IMR-90 (cell line): Measurements from ENCODE around the gene DCAF8L2. TPM values are rescaled to one million over a fixed set of nuclear protein-coding genes. Genes with fewer than 3 reads are reported as not detected.

Source experiments
- ATAC-seq: fragments of 200-7000 bp; cut with Tn5 transposase; 2 replicates; pipeline ENCODE4 v1.9.1; 2020; ENCODE audit warnings: low read depth, mild to moderate bottlenecking, moderate library complexity
- BruUV-seq: library from RNA; stranded (reverse); fragments of 400-500 nt; replicated peaks from 2 replicates; lab custom pipeline; 2021; lab: Mats Ljungman, UMichigan
- CTCF ChIA-PET: fragments of 300-600 bp; formaldehyde crosslinking; extraction: SDS; loops from one replicate; lab custom pipeline; 2021; ENCODE audit warnings: antibody characterized with exemption; lab: Yijun Ruan, JAX
- POLR2A ChIA-PET: fragments of 300-600 bp; sonication (Branson Sonifier 250); formaldehyde crosslinking; loops from one replicate; lab custom pipeline; 2022; ENCODE audit warnings: antibody characterized with exemption; ENCODE audit not compliant: unreplicated experiment; lab: Charles Lee
- DNase-seq: peaks from one replicate; pipeline ENCODE4 v3.0.0; 2013
- H2AFZ ChIP-seq: replicated peaks from 2 replicates; pipeline ENCODE3; 2013; ENCODE audit warnings: low read length, mild to moderate bottlenecking; ENCODE audit not compliant: poor library complexity
- H2AK5ac ChIP-seq: 2 replicates; pipeline ENCODE4 v1.6.1; 2013; ENCODE audit warnings: low read depth, low read length, inconsistent platforms
- H2AK9ac ChIP-seq: replicated peaks from 2 replicates; pipeline ENCODE3; 2013; ENCODE audit warnings: mild to moderate bottlenecking, low read depth, low read length, moderate library complexity; ENCODE audit not compliant: poor library complexity
- H2BK120ac ChIP-seq: 2 replicates; pipeline ENCODE4 v1.6.1; 2013; ENCODE audit warnings: low read depth, low read length, inconsistent platforms
- H2BK15ac ChIP-seq: 3 replicates; pipeline ENCODE4 v1.6.1; 2013; ENCODE audit warnings: low read depth, low read length, inconsistent platforms
- H2BK20ac ChIP-seq: 2 replicates; pipeline ENCODE4 v1.6.1; 2013; ENCODE audit warnings: low read depth, mild to moderate bottlenecking, inconsistent platforms, low read length, moderate library complexity
- H2BK5ac ChIP-seq: 2 replicates; pipeline ENCODE4 v1.6.1; 2013; ENCODE audit warnings: mild to moderate bottlenecking, low read depth, low read length, inconsistent platforms; ENCODE audit not compliant: poor library complexity, severe bottlenecking
- H3K14ac ChIP-seq: replicated peaks from 2 replicates; pipeline ENCODE4 v1.6.1; 2013; ENCODE audit warnings: low read depth, low read length, inconsistent platforms
- H3K18ac ChIP-seq: 2 replicates; pipeline ENCODE4 v1.6.1; 2013; ENCODE audit warnings: low read depth, low read length, control low read depth
- H3K23ac ChIP-seq: 2 replicates; pipeline ENCODE4 v1.6.1; 2013; ENCODE audit warnings: low read depth, low read length, inconsistent platforms
- H3K27ac ChIP-seq: 2 replicates; pipeline ENCODE4 v1.5.1; 2013; ENCODE audit warnings: mild to moderate bottlenecking, control low read depth, low read length; ENCODE audit not compliant: insufficient read depth
- H3K27me3 ChIP-seq: 2 replicates; pipeline ENCODE4 v1.6.1; 2013; ENCODE audit warnings: low read length; ENCODE audit not compliant: control insufficient read depth, insufficient read depth
- H3K36me3 ChIP-seq: 2 replicates; pipeline ENCODE4 v1.6.1; 2013; ENCODE audit warnings: low read length, mixed read lengths; ENCODE audit not compliant: control insufficient read depth, insufficient read depth
- H3K4ac ChIP-seq: 2 replicates; pipeline ENCODE4 v1.6.1; 2013; ENCODE audit warnings: low read depth, low read length, inconsistent platforms
- H3K4me1 ChIP-seq: 2 replicates; pipeline ENCODE4 v1.6.1; 2013; ENCODE audit warnings: low read length, mixed read lengths; ENCODE audit not compliant: control insufficient read depth, insufficient read depth
- H3K4me2 ChIP-seq: 2 replicates; pipeline ENCODE4 v1.6.1; 2013; ENCODE audit warnings: low read depth, mild to moderate bottlenecking, control low read depth, low read length, moderate library complexity
- H3K4me3 ChIP-seq: 2 replicates; pipeline ENCODE4 v1.5.1; 2013; ENCODE audit warnings: low read depth, mild to moderate bottlenecking, control low read depth, low read length, moderate library complexity; ENCODE audit not compliant: insufficient read depth
- H3K56ac ChIP-seq: 2 replicates; pipeline ENCODE4 v1.6.1; 2013; ENCODE audit warnings: low read length, inconsistent platforms; ENCODE audit not compliant: insufficient read depth; ENCODE audit errors: extremely low read depth
- H3K79me1 ChIP-seq, 2 experiments: 2 replicates each; pipeline ENCODE4 v1.6.1; 2013; ENCODE audit warnings: low read length in 2 of 2, inconsistent platforms in 1 of 2, low read depth in 1 of 2
- H3K9ac ChIP-seq: 2 replicates; pipeline ENCODE4 v1.6.1; 2013; ENCODE audit warnings: low read depth, low read length, control low read depth
- H3K9me1 ChIP-seq: 2 replicates; pipeline ENCODE4 v1.6.1; 2013; ENCODE audit warnings: low read length, inconsistent platforms; ENCODE audit not compliant: insufficient read depth
- H3K9me3 ChIP-seq: 2 replicates; pipeline ENCODE4 v1.6.1; 2013; ENCODE audit warnings: low read length; ENCODE audit not compliant: control insufficient read depth, insufficient read depth
- H4K20me1 ChIP-seq: 2 replicates; pipeline ENCODE4 v1.6.1; 2013; ENCODE audit warnings: low read length, inconsistent platforms; ENCODE audit not compliant: insufficient read depth
- H4K5ac ChIP-seq: 2 replicates; pipeline ENCODE4 v1.6.1; 2013; ENCODE audit warnings: mild to moderate bottlenecking, low read depth, low read length, control low read depth
- H4K8ac ChIP-seq, 2 experiments: 2 replicates each; pipeline ENCODE4 v1.6.1; 2013; ENCODE audit warnings: low read depth in 2 of 2, low read length in 2 of 2, control low read depth in 1 of 2, inconsistent platforms in 1 of 2
- H4K91ac ChIP-seq: 2 replicates; pipeline ENCODE4 v1.6.1; 2013; ENCODE audit warnings: low read depth, low read length, inconsistent platforms; ENCODE audit not compliant: insufficient read depth
- CTCF ChIP-seq: conservative IDR thresholded peaks from 2 replicates; pipeline ENCODE4 v1.5.1; 2012; ENCODE audit warnings: mild to moderate bottlenecking, low read depth, low read length, improper control_type of control experiment
- RCOR1 ChIP-seq: IDR thresholded peaks from 2 replicates; pipeline ENCODE4 v1.6.1; 2012; ENCODE audit warnings: mild to moderate bottlenecking, low read length, improper control_type of control experiment; ENCODE audit not compliant: insufficient replicate concordance
- WGBS, 2 experiments: methylation state at CpG; one replicate each; pipeline versions ENCODE4 v1.1.5 to v1.1.7; 2013; ENCODE audit warnings: missing lambda C conversion rate in 2 of 2; ENCODE audit not compliant: insufficient read length in 1 of 2; ENCODE audit errors: extremely low coverage in 2 of 2; 5-methylcytosine and 5-hydroxymethylcytosine counted together
- dilution Hi-C: fragments of 300-500 bp; cut with HindIII; formaldehyde crosslinking; loops from one replicate; pipeline ENCODE4 v1.14.3; 2018; ENCODE audit warnings: low sequenced_read_pairs; ENCODE audit not compliant: unreplicated experiment
- in situ Hi-C: fragments of 300-500 bp; cut with MboI; formaldehyde crosslinking; loops from 3 replicates; pipeline ENCODE4 v1.14.3; 2019; ENCODE audit warnings: low sequenced_read_pairs, inconsistent platforms, mixed read lengths
- intact Hi-C: fragments of 100-400 bp; cut with micrococcal nuclease; formaldehyde crosslinking; loops from 2 replicates; pipeline ENCODE4 v1.10.0; 2022
- polyA plus RNA-seq, 3 experiments: library from polyadenylated mRNA; depleted of rRNA; stranded (reverse); fragments of >200 nt; gene quantifications; 2 replicates each; pipeline ENCODE4 v1.2.3, GENCODE V29; 2012; ENCODE audit warnings: low replicate concordance in 1 of 3
- total RNA-seq: library from RNA; depleted of rRNA; stranded (reverse); fragments of >200 nt; gene quantifications from 2 replicates; pipeline ENCODE4 v1.2.3, GENCODE V29; 2012

Gene DCAF8L2
- total and polyA plus RNA-seq, 2 of the 4 experiments (the other 2 are of a cell fraction) = not detected

- no peaks in the 10 kb centered on the region for H3K9me1 ChIP-seq
- H3K4me2 ChIP-seq = no peak overlapping the region
- TF ChIP-seq CTCF = 0 out of 2 replicates have a peak, but pooled peaks have one; percentile 17
- TF ChIP-seq RCOR1 = no peak
- H3K18ac ChIP-seq = no peak overlapping the region
- no peak overlapping the region for H2AK9ac ChIP-seq
- no peaks in the 10 kb centered on the region for H3K36me3 ChIP-seq
- ATAC-seq = no peak; the same call in 1 of the 2 replicates
- no peak overlapping the region for H2AFZ ChIP-seq
- H2BK120ac ChIP-seq = no peak overlapping the region
- in situ Hi-C loops = no loop called here
- no peak overlapping the region for H3K4ac ChIP-seq
- ChIA-PET POLR2A (no interaction called here), CTCF (no interaction called here)
- no peaks in the 10 kb centered on the region for H3K79me1 ChIP-seq
- H2BK20ac ChIP-seq = no peak overlapping the region
- intact Hi-C loops = no loop called here
- H3K4me3 ChIP-seq = no peak overlapping the region
- WGBS, 2 experiments = 46% methylated on average over 2 of the region's 4 CpGs; no CpG with 5 or more reads in 1 of the 2 experiments
- no peaks in the 10 kb centered on the region for H3K4me1 ChIP-seq
- dilution Hi-C loops = no loop called here
- H3K23ac ChIP-seq = no peak overlapping the region
- H4K5ac ChIP-seq = no peak overlapping the region
- no peak overlapping the region for H4K8ac ChIP-seq
- peak; percentile 33 for DNase-seq
- no peaks in the 10 kb centered on the region for H4K20me1 ChIP-seq
- H2BK15ac ChIP-seq = no peak overlapping the region
- H3K9ac ChIP-seq = no peak overlapping the region
- H2AK5ac ChIP-seq = no peak overlapping the region
- no peak overlapping the region for H3K56ac ChIP-seq
- no peak overlapping the region for H3K14ac ChIP-seq
- no peak overlapping the region for H4K91ac ChIP-seq
- no peak overlapping the region for H3K27ac ChIP-seq
- no TSS peak for BruUV-seq
- H3K9me3 ChIP-seq = no peaks in the 10 kb centered on the region
- H2BK5ac ChIP-seq = no peak overlapping the region
- no peaks in the 10 kb centered on the region for H3K27me3 ChIP-seq
Observed at GRCh38 chrX:27599928-27600327, 9.8 kb downstream of the DCAF8L2 start.
